Esophagus (tissue), 2 donors: Measurements from ENCODE around the gene HSDL2. TPM values are rescaled to one million over a fixed set of nuclear protein-coding genes. Genes with fewer than 3 reads are reported as not detected.

ENCODE experiments used
- H3K27ac ChIP-seq, 2 donors: one replicate each; pipeline ENCODE4 v1.5.1; 2013; ENCODE audit warnings: low read depth in 2 of 2, mild to moderate bottlenecking in 2 of 2, inconsistent platforms in 1 of 2, low read length in 1 of 2, moderate library complexity in 1 of 2
- H3K27me3 ChIP-seq, 2 donors: one replicate each; pipeline ENCODE4 v1.6.1; 2013; ENCODE audit warnings: low read length in 2 of 2, control low read depth in 1 of 2, mild to moderate bottlenecking in 1 of 2; ENCODE audit not compliant: insufficient read depth in 2 of 2, control insufficient read depth in 1 of 2
- H3K36me3 ChIP-seq, 2 donors: one replicate each; pipeline ENCODE4 v1.6.1; 2013; ENCODE audit warnings: low read length in 1 of 2; ENCODE audit not compliant: control insufficient read depth in 2 of 2, insufficient read depth in 2 of 2
- H3K4me1 ChIP-seq, 2 donors: one replicate each; pipeline ENCODE4 v1.6.1; 2013; ENCODE audit warnings: low read length in 1 of 2; ENCODE audit not compliant: control insufficient read depth in 2 of 2, insufficient read depth in 2 of 2
- H3K4me3 ChIP-seq, 2 donors: one replicate each; pipeline ENCODE4 v1.5.1; 2013; ENCODE audit warnings: low read length in 2 of 2, mild to moderate bottlenecking in 2 of 2, low read depth in 1 of 2, moderate library complexity in 1 of 2
- H3K9me3 ChIP-seq, 2 donors: one replicate each; pipeline ENCODE4 v1.6.1; 2013; ENCODE audit warnings: mild to moderate bottlenecking in 2 of 2, low read depth in 1 of 2, low read length in 1 of 2, moderate library complexity in 1 of 2; ENCODE audit not compliant: control insufficient read depth in 2 of 2, insufficient read depth in 1 of 2
- WGBS, 2 donors: extraction: QIAGEN DNeasy Blood & Tissue Kit; methylation state at CpG; one replicate each; pipeline ENCODE4 v1.1.7; 2013; 5-methylcytosine and 5-hydroxymethylcytosine counted together
- polyA plus RNA-seq, 2 donors: library from polyadenylated mRNA; stranded (reverse); fragments of 200-250 nt; gene quantifications; one replicate each; pipeline ENCODE4 v1.2.3, GENCODE V29; 2013
- donor health status: healthy with polysubstance abuse.
- donor health status: Bipolar disorder and iron deficiency.

Gene HSDL2
- 10 to 100 TPM; 19.4 to 22.0 TPM for polyA plus RNA-seq

GRCh38 chr9:112380102-112380824 is at the start of gene HSDL2:
HSDL2 (plus strand) TSS chr9:112380108; CDS start chr9:112380164, 56 bp downstream.
- Histone ChIP-seq H3K36me3 (no peaks in the 10 kb centered on the region), H3K4me3 (peak within 1 kb of the TSS; percentile 91 to 95), H3K27me3 (no peaks in the 10 kb centered on the region), H3K4me1 (peaks cover 0 to 4% of the 10 kb centered on the region in 2 donors), H3K27ac (peak within 1 kb of the TSS; percentile 100), H3K9me3 (no peaks in the 10 kb centered on the region)
- 0 to 1% methylated on average over 40 to 43 of the region's 43 CpGs for WGBS, 2 donors

- WGBS, 2 donors, result 41 to 44% methylated on average over 4 of the region's 4 CpGs
- H3K27ac ChIP-seq, result no peak overlapping the region
- H3K9me3 ChIP-seq, result no peaks in the 10 kb centered on the region
- peaks cover 0 to 3% of the 10 kb centered on the region in 2 donors for H3K4me1 ChIP-seq
- no peaks in the 10 kb centered on the region for H3K36me3 ChIP-seq
- peak overlapping the region in 1 of 2 donors; percentile 29 for H3K4me3 ChIP-seq
- H3K27me3 ChIP-seq, result no peaks in the 10 kb centered on the region
Observed at GRCh38 chr9:112331674-112331952, 48.3 kb upstream of the HSDL2 start.

- Histone ChIP-seq H3K27ac (peak overlapping the region in 1 of 2 donors; percentile 99), H3K9me3 (no peaks in the 10 kb centered on the region), H3K27me3 (no peaks in the 10 kb centered on the region), H3K36me3 (no peaks in the 10 kb centered on the region), H3K4me3 (peak overlapping the region in 1 of 2 donors; percentile 78), H3K4me1 (no peaks in the 10 kb centered on the region)
- WGBS, 2 donors, result 6 to 9% methylated on average over 4 of the region's 4 CpGs
Observed at GRCh38 chr9:112332214-112332613, 47.7 kb upstream of the HSDL2 start.

- no peaks in the 10 kb centered on the region for H3K9me3 ChIP-seq
- no peaks in the 10 kb centered on the region for H3K36me3 ChIP-seq
- H3K27ac ChIP-seq, result peak overlapping the region; percentile 97 to 99
- 0% methylated on average over 18 to 19 of the region's 19 CpGs for WGBS, 2 donors
- no peaks in the 10 kb centered on the region for H3K27me3 ChIP-seq
- H3K4me3 ChIP-seq, result peak overlapping the region; percentile 78 to 93
- no peaks in the 10 kb centered on the region for H3K4me1 ChIP-seq
Observed at GRCh38 chr9:112332674-112332976, 47.3 kb upstream of the HSDL2 start.

GRCh38 chr9:112332977-112333638 is 46.8 kb upstream of the HSDL2 start, which contains the start of gene PTBP3:
PTBP3 (minus strand) TSS chr9:112333619; CDS start chr9:112297865, 35,754 bp downstream.
- Histone ChIP-seq H3K4me1 (no peaks in the 10 kb centered on the region), H3K36me3 (no peaks in the 10 kb centered on the region), H3K27me3 (no peaks in the 10 kb centered on the region), H3K9me3 (no peaks in the 10 kb centered on the region), H3K27ac (peak within 1 kb of the TSS; percentile 97 to 99), H3K4me3 (peak within 1 kb of the TSS; percentile 78 to 93)
- whole genome bisulfite sequencing, 2 donors, result 0 to 1% methylated on average over 73 to 90 of the region's 90 CpGs

- no peaks in the 10 kb centered on the region for H3K4me1 ChIP-seq
- peak overlapping the region; percentile 97 to 99 for H3K27ac ChIP-seq
- no peaks in the 10 kb centered on the region for H3K27me3 ChIP-seq
- H3K4me3 ChIP-seq, result peak overlapping the region; percentile 78 to 93
- WGBS, 2 donors, result 0 to 1% methylated on average over 28 to 72 of the region's 72 CpGs
- no peaks in the 10 kb centered on the region for H3K9me3 ChIP-seq
- H3K36me3 ChIP-seq, result no peaks in the 10 kb centered on the region
Observed at GRCh38 chr9:112333639-112334431, 46.1 kb upstream of the HSDL2 start.

GRCh38 chr9:112334432-112334841 is 45.5 kb upstream of the HSDL2 start:
- Histone ChIP-seq H3K27ac (peak overlapping the region in 1 of 2 donors; percentile 99), H3K4me1 (no peaks in the 10 kb centered on the region), H3K27me3 (no peaks in the 10 kb centered on the region), H3K4me3 (peak overlapping the region in 1 of 2 donors; percentile 55), H3K9me3 (no peaks in the 10 kb centered on the region), H3K36me3 (no peaks in the 10 kb centered on the region)
- 7 to 10% methylated on average over 8 of the region's 8 CpGs for WGBS, 2 donors

GRCh38 chr9:112337547-112337946 is 42.4 kb upstream of the HSDL2 start:
- WGBS, 2 donors, result 38 to 49% methylated on average over 1 of the region's 1 CpG
- no peak overlapping the region for H3K27ac ChIP-seq
- H3K27me3 ChIP-seq, result no peaks in the 10 kb centered on the region
- H3K4me3 ChIP-seq, result no peak overlapping the region
- H3K9me3 ChIP-seq, result no peaks in the 10 kb centered on the region
- H3K36me3 ChIP-seq, result no peaks in the 10 kb centered on the region
- H3K4me1 ChIP-seq, result no peaks in the 10 kb centered on the region

- WGBS, 2 donors, result 56 to 59% methylated on average over 3 of the region's 3 CpGs
- no peaks in the 10 kb centered on the region for H3K36me3 ChIP-seq
- H3K27me3 ChIP-seq, result no peaks in the 10 kb centered on the region
- H3K27ac ChIP-seq, result no peak overlapping the region
- H3K9me3 ChIP-seq, result no peaks in the 10 kb centered on the region
- H3K4me1 ChIP-seq, result no peaks in the 10 kb centered on the region
- H3K4me3 ChIP-seq, result no peak overlapping the region
Observed at GRCh38 chr9:112338561-112338960, 41.3 kb upstream of the HSDL2 start.
